SK-N-SH (cell line): ENCODE results near the gene TPP2. TPM values are rescaled to one million over a fixed set of nuclear protein-coding genes. Genes with fewer than 3 reads are reported as not detected.

Experiments used
- CTCF ChIA-PET: fragments of 300-600, 350-600 bp; formaldehyde crosslinking; extraction: SDS; loops from one replicate; lab custom pipeline; 2021; lab: Yijun Ruan, JAX
- POLR2A ChIA-PET: fragments of 350-600 bp; sonication (Branson Sonifier 250); formaldehyde crosslinking; extraction: SDS; loops from one replicate; lab custom pipeline; 2020; ENCODE audit warnings: antibody characterized with exemption, inconsistent platforms; lab: Yijun Ruan, JAX
- DNase-seq: peaks from one replicate; pipeline ENCODE4 v3.0.0; 2012
- H2AFZ ChIP-seq: fragments of 200-600 bp; sonication (generic); 2 replicates; pipeline ENCODE4 v1.8.1; 2016; ENCODE audit warnings: antibody characterized with exemption, mild to moderate bottlenecking, low read depth
- H3F3A ChIP-seq: fragments of 200-600 bp; sonication (generic); replicated peaks from 2 replicates; pipeline ENCODE3; 2016; ENCODE audit warnings: antibody characterized with exemption, mild to moderate bottlenecking; ENCODE audit not compliant: insufficient read depth
- H3K27ac ChIP-seq, 2 experiments: fragments of 200-500 bp in 1 of 2; fragments of 200-600 bp in 1 of 2; sonication (Bioruptor generic) in 1 of 2; sonication (generic), shearing (Covaris generic) in 1 of 2; 2 replicates each; pipeline versions ENCODE4 v1.5.1 to v1.6.1; 2014 to 2016; ENCODE audit warnings: low read depth in 2 of 2, inconsistent platforms in 1 of 2, low read length in 1 of 2, mild to moderate bottlenecking in 1 of 2, mixed read lengths in 1 of 2
- H3K27me3 ChIP-seq: fragments of 200-600 bp; sonication (generic), shearing (Covaris generic); 2 replicates; pipeline ENCODE4 v1.6.1; 2016; ENCODE audit warnings: mixed run types; ENCODE audit not compliant: insufficient read depth
- H3K36me3 ChIP-seq, 2 experiments: fragments of 200-500 bp in 1 of 2; fragments of 200-600 bp in 1 of 2; sonication (Bioruptor generic) in 1 of 2; sonication (generic) in 1 of 2; replicated peaks in 1 of 2; 2 replicates each; pipeline versions ENCODE3 to v1.5.1; 2014 to 2016; ENCODE audit warnings: low read length in 1 of 2, mild to moderate bottlenecking in 1 of 2; ENCODE audit not compliant: insufficient read depth in 2 of 2, control insufficient read depth in 1 of 2
- H3K4me1 ChIP-seq, 2 experiments: fragments of 200-500 bp in 1 of 2; fragments of 200-600 bp in 1 of 2; sonication (Bioruptor generic) in 1 of 2; sonication (generic), shearing (Covaris generic) in 1 of 2; 2 replicates each; pipeline versions ENCODE4 v1.5.1 to v1.6.1; 2014 to 2016; ENCODE audit warnings: low read depth in 1 of 2, low read length in 1 of 2, mixed run types in 1 of 2; ENCODE audit not compliant: insufficient read depth in 2 of 2, control insufficient read depth in 1 of 2
- H3K4me2 ChIP-seq: fragments of 200-600 bp; sonication (generic), shearing (Covaris generic); 2 replicates; pipeline ENCODE4 v1.6.1; 2017; ENCODE audit warnings: mixed run types
- H3K4me3 ChIP-seq, 2 experiments: fragments of 200-500 bp in 1 of 2; fragments of 200-600 bp in 1 of 2; sonication (Bioruptor generic) in 1 of 2; sonication (generic), shearing (Covaris generic) in 1 of 2; 2 replicates each; pipeline versions ENCODE4 v1.5.1 to v1.8.1; 2014 to 2016; ENCODE audit warnings: low read depth in 2 of 2, inconsistent platforms in 1 of 2, low read length in 1 of 2, mild to moderate bottlenecking in 1 of 2, mixed read lengths in 1 of 2, moderate library complexity in 1 of 2
- H3K79me2 ChIP-seq: fragments of 200-600 bp; sonication (generic); 2 replicates; pipeline ENCODE4 v1.8.1; 2017; ENCODE audit warnings: mild to moderate bottlenecking; ENCODE audit not compliant: insufficient read depth
- H3K9ac ChIP-seq: fragments of 200-600 bp; sonication (generic); 2 replicates; pipeline ENCODE4 v1.6.1; 2017; ENCODE audit warnings: mixed run types
- H3K9me2 ChIP-seq: fragments of 200-600 bp; sonication (generic); 2 replicates; pipeline ENCODE4 v1.6.1; 2017; ENCODE audit warnings: mixed run types
- H3K9me3 ChIP-seq: fragments of 200-600 bp; sonication (generic); 2 replicates; pipeline ENCODE4 v1.6.1; 2017; ENCODE audit warnings: mixed run types, mild to moderate bottlenecking, moderate library complexity
- H4K20me1 ChIP-seq: fragments of 200-600 bp; sonication (generic); 2 replicates; pipeline ENCODE4 v1.6.1; 2017; ENCODE audit warnings: mild to moderate bottlenecking, mixed run types; ENCODE audit not compliant: insufficient read depth
- FOSL2 ChIP-seq: IDR thresholded peaks from 2 replicates; pipeline ENCODE4 v1.4.0; 2012; ENCODE audit warnings: low read depth, mild to moderate bottlenecking, moderate library complexity, borderline replicate concordance
- FOXJ3 ChIP-seq: sonication (generic); formaldehyde crosslinking; IDR thresholded peaks from 2 replicates; pipeline ENCODE4 v1.5.1; 2020; ENCODE audit warnings: mild to moderate bottlenecking, missing genetic modification reagents
- FOXM1 ChIP-seq: IDR thresholded peaks from 2 replicates; pipeline ENCODE4 v1.4.0; 2012; ENCODE audit warnings: low read depth, mild to moderate bottlenecking
- JUND ChIP-seq: IDR thresholded peaks from 2 replicates; pipeline ENCODE4 v1.4.0; 2012
- MEF2A ChIP-seq: IDR thresholded peaks from 2 replicates; pipeline ENCODE4 v1.4.0; 2012; ENCODE audit warnings: low read depth, borderline replicate concordance
- MXI1 ChIP-seq: IDR thresholded peaks from 2 replicates; pipeline ENCODE4 v1.6.1; 2012; ENCODE audit warnings: mild to moderate bottlenecking, low read depth, low read length, improper control_type of control experiment
- NRF1 ChIP-seq: IDR thresholded peaks from 2 replicates; pipeline ENCODE4 v1.6.1; 2012; ENCODE audit warnings: low read depth, mild to moderate bottlenecking, low read length
- POLR2AphosphoS5 ChIP-seq: IDR thresholded peaks from 2 replicates; pipeline ENCODE4 v1.6.1; 2012; ENCODE audit warnings: low read depth, low read length
- RCOR1 ChIP-seq: fragments of 150-350 bp; IDR thresholded peaks from 2 replicates; pipeline ENCODE4 v1.6.1; 2017; ENCODE audit warnings: antibody characterized with exemption, low read length
- RFX5 ChIP-seq: IDR thresholded peaks from 2 replicates; pipeline ENCODE4 v1.6.1; 2012; ENCODE audit warnings: mild to moderate bottlenecking, improper control_type of control experiment, low read length
- RXRA ChIP-seq: IDR thresholded peaks from 2 replicates; pipeline ENCODE4 v1.4.0; 2012; ENCODE audit warnings: low read depth, mild to moderate bottlenecking, borderline replicate concordance
- TAF1 ChIP-seq: IDR thresholded peaks from 2 replicates; pipeline ENCODE4 v1.6.1; 2012; ENCODE audit warnings: low read depth, mild to moderate bottlenecking, low read length, moderate library complexity, borderline replicate concordance
- TEAD4 ChIP-seq: IDR thresholded peaks from 2 replicates; pipeline ENCODE4 v1.4.0; 2012; ENCODE audit warnings: mild to moderate bottlenecking, borderline replicate concordance; ENCODE audit not compliant: insufficient read depth
- WGBS: methylation state at CpG from one replicate; pipeline ENCODE4 v1.1.6; 2017; ENCODE audit warnings: low lambda C conversion rate; 5-methylcytosine and 5-hydroxymethylcytosine counted together
- polyA plus RNA-seq, 3 experiments: library from polyadenylated mRNA; depleted of rRNA; stranded (reverse); fragments of >200 nt; gene quantifications; 2 replicates each; pipeline ENCODE4 v1.2.3, GENCODE V29; 2012
- TF ChIP-seq, protein P1 (sequence below): fragments of 150-350 bp; IDR thresholded peaks from 2 replicates; pipeline ENCODE4 v1.6.1; 2017; ENCODE audit warnings: antibody characterized with exemption, low read length, low read depth, borderline replicate concordance
- TF ChIP-seq, protein P2 (sequence below): IDR thresholded peaks from 2 replicates; pipeline ENCODE4 v1.4.0; 2012; ENCODE audit warnings: low read depth, borderline replicate concordance
- TF ChIP-seq, protein P3 (sequence below): IDR thresholded peaks from 2 replicates; pipeline ENCODE4; 2012

The TPP2 gene
- polyA plus RNA-seq, 1 of the 3 experiments (the other 2 are of a cell fraction) = 8.3 TPM

DNA sequence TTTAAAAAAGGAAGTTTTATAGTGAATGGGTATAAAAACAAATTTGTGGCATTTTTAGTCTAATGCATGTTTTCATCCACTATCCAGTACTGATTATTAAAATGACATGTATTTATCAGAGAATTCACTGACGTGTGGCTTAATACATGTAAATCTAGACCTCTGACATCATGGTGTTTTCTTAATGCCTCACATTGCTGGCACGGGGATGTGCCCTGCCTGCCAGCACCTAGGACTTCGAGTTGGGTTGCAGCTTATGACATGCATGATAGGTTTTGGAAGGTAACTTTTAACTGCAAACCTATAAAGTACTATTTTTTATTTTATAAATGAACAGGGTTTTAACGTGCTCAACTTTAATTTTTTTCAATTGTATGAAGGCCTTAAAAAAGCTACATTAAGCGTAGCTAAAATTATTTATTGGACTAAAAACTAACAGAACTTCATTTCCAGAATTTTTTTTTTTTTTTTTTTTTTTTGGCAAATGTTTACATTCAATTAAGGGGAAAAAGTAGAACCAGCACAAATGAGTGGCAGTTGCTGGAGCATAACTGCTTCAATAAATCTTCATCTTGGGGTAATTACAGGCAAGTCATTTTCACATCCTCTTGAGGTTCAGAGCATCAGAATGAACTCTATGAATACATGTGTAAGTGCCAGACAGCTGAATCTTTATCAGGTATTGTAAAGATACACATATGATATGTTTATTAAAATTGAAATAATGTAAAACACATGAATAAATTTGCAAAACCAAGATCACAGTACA, 81.7 kb downstream of the TPP2 start:
- H3K79me2 ChIP-seq = no peaks in the 10 kb centered on the region
- no peaks in the 10 kb centered on the region for H3K27me3 ChIP-seq
- 96% methylated on average over 5 of the region's 5 CpGs for WGBS
- no peaks in the 10 kb centered on the region for H4K20me1 ChIP-seq
- H3K9me3 ChIP-seq = no peaks in the 10 kb centered on the region
- ChIA-PET CTCF (interaction anchor here (0.9 kb wide), 1 partner anchor 47 kb away, joined by 4 read pairs; no protein-coding TSS in a partner anchor), POLR2A (no interaction called here)
- no peak for DNase-seq
- no peaks in the 10 kb centered on the region for H3K9me2 ChIP-seq
- H3K36me3 ChIP-seq = peaks cover 52 to 68% of the 10 kb centered on the region in 2 experiments
- no peak overlapping the region for H3K9ac ChIP-seq
- TF ChIP-seq, protein P1, sequence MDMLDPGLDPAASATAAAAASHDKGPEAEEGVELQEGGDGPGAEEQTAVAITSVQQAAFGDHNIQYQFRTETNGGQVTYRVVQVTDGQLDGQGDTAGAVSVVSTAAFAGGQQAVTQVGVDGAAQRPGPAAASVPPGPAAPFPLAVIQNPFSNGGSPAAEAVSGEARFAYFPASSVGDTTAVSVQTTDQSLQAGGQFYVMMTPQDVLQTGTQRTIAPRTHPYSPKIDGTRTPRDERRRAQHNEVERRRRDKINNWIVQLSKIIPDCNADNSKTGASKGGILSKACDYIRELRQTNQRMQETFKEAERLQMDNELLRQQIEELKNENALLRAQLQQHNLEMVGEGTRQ = no peak
- TF ChIP-seq TEAD4 = no peak
- TF ChIP-seq RFX5 = no peak
- TF ChIP-seq FOXJ3 = no peak
- TF ChIP-seq, protein P2, sequence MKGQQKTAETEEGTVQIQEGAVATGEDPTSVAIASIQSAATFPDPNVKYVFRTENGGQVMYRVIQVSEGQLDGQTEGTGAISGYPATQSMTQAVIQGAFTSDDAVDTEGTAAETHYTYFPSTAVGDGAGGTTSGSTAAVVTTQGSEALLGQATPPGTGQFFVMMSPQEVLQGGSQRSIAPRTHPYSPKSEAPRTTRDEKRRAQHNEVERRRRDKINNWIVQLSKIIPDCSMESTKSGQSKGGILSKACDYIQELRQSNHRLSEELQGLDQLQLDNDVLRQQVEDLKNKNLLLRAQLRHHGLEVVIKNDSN = no peak
- no peak for TF ChIP-seq FOSL2
- TF ChIP-seq NRF1 = no peak
- TF ChIP-seq TAF1 = no peak
- TF ChIP-seq FOXM1 = no peak
- no peak for TF ChIP-seq RCOR1
- no peak for TF ChIP-seq MEF2A
- no peak for TF ChIP-seq POLR2AphosphoS5
- TF ChIP-seq, protein P3, sequence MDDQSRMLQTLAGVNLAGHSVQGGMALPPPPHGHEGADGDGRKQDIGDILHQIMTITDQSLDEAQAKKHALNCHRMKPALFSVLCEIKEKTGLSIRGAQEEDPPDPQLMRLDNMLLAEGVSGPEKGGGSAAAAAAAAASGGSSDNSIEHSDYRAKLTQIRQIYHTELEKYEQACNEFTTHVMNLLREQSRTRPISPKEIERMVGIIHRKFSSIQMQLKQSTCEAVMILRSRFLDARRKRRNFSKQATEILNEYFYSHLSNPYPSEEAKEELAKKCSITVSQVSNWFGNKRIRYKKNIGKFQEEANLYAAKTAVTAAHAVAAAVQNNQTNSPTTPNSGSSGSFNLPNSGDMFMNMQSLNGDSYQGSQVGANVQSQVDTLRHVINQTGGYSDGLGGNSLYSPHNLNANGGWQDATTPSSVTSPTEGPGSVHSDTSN = no peak
- no peaks in the 10 kb centered on the region for H3K4me1 ChIP-seq
- H3K27ac ChIP-seq = no peak overlapping the region
- peaks cover 2% of the 10 kb centered on the region for H3F3A ChIP-seq
- H2AFZ ChIP-seq = no peak overlapping the region
- no peak overlapping the region for H3K4me2 ChIP-seq
- no peak overlapping the region for H3K4me3 ChIP-seq

DNA sequence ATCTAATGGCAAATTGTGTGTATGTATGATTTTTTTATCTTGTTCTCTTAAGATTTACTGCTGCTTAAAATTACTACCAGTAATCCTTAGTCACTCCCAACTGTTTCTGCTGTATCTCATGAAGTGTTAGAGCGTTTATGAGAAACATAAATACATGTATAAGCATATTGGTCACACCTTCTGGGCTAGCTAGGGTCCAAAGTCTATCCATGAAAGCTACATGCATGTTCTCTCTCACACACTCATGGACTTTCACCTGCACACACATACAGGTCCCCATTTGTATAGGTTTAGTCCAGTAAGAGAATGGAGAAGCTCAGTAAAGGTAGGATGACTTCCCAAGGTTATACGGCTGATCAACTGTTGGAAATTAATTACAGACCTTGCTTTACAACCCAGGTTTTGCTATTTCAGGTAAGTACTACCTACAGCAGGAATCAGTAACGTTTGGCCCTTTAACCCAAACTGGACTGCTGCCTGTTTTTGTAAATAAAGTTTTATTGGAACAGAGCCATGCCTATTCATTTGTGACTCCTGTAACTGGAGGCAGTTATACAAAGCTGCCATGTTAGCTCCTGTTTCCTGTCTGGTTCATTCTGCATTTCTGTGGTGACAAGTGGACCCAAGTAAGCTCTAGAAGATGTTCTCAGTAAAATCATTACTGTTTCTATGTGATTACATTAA, 82.8 kb downstream of the TPP2 start:
- H3K9me2 ChIP-seq = no peaks in the 10 kb centered on the region
- no peak overlapping the region for H2AFZ ChIP-seq
- no peaks in the 10 kb centered on the region for H3K9me3 ChIP-seq
- H3K4me1 ChIP-seq = no peaks in the 10 kb centered on the region
- H3K36me3 ChIP-seq = peaks cover 48 to 59% of the 10 kb centered on the region in 2 experiments
- no peak overlapping the region for H3K9ac ChIP-seq
- no peak overlapping the region for H3K27ac ChIP-seq
- ChIA-PET CTCF (interaction anchor here (1.3 kb wide), 1 partner anchor 9 kb away, joined by 3 read pairs; no protein-coding TSS in a partner anchor), POLR2A (no interaction called here)
- H3F3A ChIP-seq = peaks cover 2% of the 10 kb centered on the region
- TF ChIP-seq MXI1 = no peak
- no peak for TF ChIP-seq JUND
- TF ChIP-seq POLR2AphosphoS5 = no peak
- no peak for TF ChIP-seq RXRA
- H3K27me3 ChIP-seq = no peaks in the 10 kb centered on the region
- no peaks in the 10 kb centered on the region for H3K79me2 ChIP-seq
- no peak for DNase-seq
- H3K4me2 ChIP-seq = no peak overlapping the region
- 96% methylated on average over 3 of the region's 3 CpGs for WGBS
- H3K4me3 ChIP-seq = no peak overlapping the region
- H4K20me1 ChIP-seq = no peaks in the 10 kb centered on the region
